HG03469 (cell line): ENCODE results near the gene BATF3.
"Not testable (repeated sequence)": the region's sequence is repeated elsewhere in the genome, so short reads cannot be mapped to it uniquely, and the experiment has no call there.

Source experiments
- ATAC-seq: cut with Tn5 transposase; IDR thresholded peaks from one replicate; pipeline ENCODE4 v1.9.1; 2021; ENCODE audit warnings: mild to moderate bottlenecking, moderate library complexity, moderate number of reproducible peaks; ENCODE audit not compliant: unreplicated experiment

Gene BATF3

DNA sequence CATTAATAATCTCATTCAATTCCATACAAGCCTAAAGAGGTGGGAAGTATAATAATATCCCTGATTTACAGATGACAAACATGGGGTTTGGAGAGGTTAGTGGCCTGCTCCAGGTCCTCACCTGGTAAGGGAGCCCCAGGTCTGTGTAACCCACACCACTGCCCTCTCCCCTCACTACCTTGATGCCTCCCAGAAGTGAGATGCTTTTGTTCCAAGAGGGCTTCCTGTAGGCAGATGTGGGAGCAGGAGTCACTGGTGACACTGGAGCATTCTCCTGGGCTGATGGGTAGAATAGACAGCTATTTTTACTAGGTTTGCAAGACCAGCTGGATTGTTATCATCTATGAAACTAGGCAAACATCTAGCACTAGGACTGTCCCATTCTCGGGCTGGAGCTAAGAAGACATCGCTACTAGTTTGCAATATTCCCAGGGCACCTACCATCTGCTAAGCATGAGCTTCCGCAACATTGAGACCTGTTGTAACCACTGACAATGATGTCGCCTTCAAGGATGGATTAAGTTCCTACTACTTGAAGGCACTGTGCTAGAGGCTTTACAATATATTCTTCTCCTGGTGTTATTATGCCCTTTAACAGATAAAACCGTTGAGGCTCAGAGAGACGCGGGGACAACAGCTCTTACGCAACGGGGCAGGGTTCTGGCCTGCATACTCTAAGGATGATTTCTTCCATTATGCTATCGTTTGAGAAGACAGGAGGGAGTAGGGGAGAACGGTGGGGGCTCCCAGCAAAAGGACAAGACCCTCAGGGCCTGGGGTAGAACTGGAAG is 35.0 kb downstream of the BATF3 start:
- no peak for ATAC-seq

DNA sequence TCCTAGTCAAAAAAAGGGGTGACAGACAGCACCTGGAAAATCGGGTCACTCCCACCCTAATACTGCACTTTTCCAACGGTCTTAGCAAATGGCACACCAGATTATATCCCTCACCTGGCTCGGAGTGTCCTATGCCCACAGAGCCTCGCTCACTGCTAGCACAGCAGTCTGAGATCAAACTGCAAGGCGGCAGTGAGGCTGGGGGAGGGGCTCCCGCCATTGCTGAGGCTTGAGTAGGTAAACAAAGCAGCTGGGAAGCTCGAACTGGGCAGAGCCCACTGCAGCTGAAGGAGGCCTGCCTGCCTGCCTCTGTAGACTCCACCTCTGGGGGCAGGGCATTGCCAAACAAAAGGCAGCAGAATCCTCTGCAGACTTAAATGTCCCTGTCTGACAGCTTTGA is 41.4 kb downstream of the BATF3 start:
- ATAC-seq, result not testable (repeated sequence)

DNA sequence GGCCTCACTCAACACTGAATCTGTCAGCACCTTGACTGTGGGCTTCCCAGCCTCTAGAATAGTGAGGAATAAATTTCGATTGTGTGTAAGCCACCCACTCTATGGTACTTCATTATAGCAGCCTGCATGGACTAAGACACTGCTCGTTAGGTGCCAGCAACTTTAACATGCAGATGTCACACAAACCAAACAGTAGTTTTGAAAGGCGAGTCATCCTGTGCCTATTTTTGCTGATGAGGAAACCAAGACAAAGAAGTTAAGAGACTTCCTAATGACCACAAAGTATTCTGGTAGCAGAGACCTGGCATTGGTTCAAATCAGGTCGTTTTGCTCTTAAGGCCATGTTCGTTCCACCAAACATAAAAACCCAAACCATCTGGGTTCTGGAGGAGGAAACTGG is 42.9 kb downstream of the BATF3 start:
- ATAC-seq, result no peak

DNA sequence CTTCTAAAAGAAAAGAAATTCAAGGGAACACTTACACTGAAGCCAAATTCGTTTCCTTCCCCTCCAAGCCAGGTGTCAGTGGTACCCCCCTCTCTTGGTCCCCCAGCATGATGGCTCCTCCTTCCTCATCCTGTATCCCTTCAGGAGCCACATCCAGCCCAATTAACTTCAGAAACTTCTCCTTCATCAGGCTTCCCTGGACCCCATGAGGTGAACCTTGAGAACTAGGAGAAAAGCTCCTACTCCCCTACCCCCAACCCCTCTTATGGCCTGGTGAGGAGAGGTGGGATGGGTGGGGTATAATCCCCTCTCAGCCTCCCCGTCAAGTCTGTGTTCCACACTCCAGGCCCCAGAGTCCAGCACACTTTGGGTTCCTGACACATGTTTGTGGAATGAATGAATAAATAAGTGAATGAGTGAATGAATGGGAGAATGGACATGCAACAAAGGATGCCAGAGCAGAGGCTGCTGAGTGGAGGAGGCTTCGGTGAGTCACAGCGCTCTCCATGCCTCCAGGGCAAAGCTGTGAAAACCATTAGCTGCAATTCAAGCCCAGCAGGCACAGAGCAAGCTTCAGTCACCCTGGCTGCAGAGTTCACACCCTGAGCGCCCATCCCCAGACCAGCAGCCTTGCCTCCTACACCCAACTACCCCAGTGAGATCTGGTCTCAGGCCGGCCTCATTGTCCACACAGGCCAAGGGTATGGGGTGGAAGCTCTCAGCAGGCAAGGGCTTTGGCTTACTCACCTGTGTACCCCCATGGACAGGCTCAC is 43.8 kb downstream of the BATF3 start:
- no peak for ATAC-seq

DNA sequence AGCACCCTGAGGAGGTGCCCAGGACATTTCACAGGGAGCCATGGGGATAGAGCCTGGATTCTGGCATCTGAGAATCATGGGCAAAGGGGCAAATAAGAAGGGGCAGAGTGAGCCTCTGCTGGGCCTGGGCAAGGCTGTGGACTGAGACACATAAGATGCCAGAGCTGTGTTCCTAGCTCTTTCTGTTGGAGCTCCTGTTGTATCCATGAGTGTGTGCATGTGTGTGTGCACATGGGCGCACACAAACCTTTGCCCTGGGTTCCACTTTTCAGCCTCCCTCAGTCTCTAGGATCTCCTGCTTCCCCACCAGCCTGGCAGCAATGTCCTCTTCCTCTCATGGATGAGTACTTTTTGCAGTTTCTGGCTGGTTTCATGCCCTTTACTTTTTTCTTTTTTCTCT is 47.0 kb downstream of the BATF3 start:
- no peak for ATAC-seq

DNA sequence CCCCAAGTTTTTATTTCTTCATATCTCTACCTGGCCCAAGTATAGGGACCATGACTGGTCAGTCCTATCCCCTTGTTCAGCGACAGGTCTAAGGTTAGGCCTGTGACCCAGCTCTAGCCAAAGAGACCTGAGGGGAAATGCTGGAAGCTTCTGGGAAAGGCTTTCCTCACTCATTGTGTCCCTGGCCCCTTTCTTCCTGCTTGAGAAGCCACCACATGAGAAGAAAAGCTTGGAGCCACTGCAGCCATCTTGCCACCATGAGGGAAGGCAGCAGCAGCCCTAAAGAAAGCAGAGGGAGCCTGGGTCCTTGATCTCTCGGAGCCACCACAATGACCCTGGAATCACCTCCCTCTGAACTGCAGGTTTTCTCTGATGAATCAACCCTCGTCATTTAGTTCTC is 47.7 kb downstream of the BATF3 start:
- ATAC-seq, result no peak

DNA sequence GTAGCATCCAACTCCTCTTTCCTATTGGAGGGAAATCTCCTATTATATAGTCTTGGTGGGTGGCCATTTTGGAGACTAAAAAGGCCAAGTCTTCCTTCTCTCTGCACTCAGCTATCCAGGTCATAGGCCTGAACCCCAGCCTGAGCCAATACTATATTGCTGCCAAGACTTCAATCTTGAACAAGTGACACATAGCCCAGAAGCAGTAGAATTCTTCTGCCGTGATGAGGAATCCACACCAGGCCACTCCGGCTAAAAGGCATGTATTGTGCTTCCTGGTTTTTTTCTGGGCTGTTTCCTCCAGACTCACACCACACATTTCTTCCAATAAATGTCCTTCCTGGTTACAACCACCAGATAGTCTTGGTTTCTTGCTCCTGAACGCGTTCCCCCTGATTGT is 48.1 kb downstream of the BATF3 start:
- no peak for ATAC-seq

DNA sequence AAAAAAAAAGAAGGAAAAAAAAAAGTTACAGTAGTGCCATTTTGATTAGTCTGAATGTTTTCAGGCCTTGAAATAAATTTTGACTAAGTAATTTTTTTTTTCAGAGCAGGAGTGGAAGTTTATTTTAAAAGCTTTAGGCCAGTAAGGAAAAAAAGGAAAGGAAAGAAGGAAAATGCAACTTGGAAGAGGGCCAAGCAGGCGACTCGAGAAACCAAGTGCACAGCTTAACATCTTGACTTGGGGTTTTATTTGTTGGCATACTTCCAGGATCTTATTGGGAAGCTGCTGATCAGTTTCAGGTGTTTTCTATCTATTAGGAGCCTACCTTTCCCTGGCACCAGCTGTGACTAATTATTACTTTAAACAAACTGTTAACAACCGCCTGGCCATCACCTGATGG is 49.4 kb downstream of the BATF3 start:
- ATAC-seq, result no peak

DNA sequence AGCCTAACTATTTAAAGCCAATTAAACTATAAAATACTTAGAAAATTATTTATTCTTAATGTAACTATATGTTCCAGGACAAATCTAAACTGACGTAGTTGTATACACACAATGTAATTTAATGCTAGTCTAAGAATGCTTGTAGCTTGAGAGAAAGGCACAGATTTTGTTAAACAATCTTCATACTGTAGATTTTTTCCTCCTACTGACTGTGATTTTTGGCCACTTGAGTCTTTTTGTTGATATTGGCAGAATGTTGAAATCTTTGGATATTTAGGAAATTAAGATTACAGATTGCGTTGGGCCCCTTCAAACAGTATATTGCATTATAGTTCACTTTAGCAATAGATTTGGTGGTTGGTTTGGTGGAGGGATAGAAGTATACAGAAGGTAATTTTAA is 50.6 kb downstream of the BATF3 start:
- ATAC-seq, result no peak

DNA sequence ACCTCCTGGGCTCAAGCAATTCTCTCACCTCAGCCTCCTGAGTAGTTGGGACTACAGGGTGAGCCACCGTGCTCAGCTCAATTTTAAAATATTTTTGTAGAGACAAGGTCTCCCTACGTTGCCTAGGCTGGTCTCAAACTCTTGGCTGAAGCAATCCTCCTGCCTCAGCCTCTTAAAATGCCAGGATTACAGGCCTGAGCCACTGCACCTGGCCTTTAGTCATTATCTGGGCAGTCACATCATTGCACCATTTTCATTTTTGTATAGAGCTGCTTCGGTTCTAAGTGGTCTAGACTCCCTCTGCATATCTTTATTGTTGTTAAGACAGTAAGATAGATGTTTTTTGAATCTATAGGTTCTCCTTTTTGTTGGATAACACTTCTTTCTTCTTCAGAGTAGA is 51.2 kb downstream of the BATF3 start:
- no peak for ATAC-seq

DNA sequence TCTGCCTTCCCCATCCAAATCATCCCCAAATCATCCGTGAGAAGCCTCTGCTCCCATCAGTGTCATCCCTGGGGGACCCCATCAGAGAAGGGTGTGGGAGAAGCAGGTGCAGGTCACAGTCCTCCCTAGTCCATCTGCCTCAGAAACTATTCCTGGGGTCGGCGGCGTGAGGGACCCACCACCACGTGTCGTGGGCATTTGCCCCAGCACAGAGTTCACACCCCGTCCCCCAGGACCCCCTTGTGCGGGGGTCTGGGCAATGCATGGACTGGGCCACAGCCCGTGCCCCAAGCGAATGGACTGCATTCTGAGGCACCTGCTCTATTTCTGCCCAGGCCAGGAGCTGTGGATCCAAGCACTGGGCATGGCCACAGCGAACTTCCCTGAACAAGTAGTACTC is 52.6 kb downstream of the BATF3 start:
- no peak for ATAC-seq

DNA sequence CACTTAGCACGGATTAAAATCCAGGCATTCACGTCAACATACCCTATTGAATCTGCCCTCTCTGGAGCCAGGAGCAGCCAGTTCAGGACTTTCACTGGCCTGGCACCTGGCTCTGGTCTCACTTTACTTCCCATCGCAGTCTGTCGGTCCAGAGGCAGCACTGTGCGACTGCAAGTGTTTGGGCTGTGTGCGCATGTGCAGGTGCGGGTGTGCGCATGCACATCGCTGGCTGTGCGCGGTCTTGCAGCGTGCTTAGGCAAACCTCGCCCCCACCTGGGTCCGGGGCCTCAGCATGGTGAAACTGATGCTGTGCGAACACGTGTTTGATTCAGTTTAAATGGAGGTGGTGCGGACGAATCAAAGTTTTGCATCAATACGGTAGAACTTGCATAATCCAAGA is 53.1 kb downstream of the BATF3 start:
- no peak for ATAC-seq

DNA sequence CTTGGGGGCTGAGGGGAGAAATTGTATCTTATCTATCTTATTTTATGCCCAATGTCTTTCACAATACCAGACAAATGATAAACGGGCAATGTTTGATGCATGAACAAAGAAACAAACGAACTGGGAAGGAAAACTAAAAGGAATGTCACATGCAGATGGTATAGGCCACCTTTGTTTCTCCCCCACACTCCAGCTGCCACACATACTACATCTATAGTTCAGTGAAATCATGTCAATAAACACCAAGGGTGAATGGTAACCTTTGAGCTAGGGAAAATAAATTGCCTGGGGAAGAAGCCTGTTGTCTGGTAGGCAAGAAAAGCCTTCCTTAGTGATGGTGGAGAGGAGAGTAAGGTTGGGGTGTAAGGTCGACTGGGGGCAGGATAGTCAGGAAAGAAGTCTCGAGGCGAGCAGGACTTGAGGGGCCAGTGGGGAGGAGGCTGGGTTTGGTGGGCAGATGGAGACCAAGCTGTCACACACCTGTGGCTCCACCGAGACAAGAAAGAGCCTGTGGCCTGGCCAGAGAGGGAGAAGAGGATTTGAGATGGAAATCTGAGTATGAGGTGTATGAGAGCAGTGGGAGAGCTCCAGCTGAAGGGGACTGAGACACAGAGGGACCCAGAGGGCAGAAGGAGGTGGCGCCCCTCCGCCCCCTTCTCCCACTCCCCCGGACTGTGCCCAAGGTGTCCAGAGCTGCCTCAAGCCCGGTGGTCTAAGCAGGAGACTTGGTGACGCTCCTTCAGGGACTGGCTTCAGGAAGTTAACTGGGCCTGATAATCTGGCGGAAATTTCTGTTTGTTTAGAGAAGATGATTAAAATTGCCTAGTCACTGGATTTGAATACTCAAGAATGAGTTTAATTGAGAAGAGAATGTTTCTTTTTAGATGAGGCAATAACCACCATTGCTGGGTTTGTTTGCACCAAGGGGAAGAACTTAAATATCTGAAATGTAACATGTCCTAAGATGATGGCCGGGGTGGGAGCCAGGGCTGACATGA is 53.8 kb downstream of the BATF3 start:
- ATAC-seq, result no peak

DNA sequence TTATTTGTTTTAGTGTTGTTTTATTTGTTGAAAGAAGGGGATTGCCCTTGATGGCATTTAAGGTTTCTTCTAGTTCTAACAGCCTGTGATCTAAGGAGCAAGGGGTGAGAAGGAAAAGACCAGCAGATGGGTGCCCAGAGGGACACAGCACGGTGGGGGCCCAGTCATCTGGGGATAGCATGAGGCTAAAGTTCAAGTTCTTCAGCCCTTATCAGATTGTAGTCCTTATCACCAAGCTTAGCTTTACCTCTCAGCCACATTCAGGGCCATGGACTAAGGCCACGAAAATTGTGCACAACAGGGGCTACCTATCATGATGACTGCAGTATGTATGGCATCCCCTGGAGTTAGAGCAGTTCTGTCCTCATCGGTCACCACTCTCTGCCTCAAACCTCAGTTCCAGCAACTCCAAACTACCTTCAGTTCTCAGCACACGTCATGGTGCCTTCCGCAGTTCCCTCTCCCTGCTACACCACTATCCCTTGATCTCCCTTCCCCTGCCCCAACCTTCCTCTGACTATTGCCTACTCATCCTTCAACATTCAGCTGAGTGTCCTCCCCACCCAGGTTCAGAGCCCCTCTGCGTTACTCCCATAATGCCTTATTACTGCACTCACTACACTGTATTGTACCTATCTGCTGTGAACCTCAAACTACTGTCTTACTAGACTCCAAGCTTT is 54.6 kb downstream of the BATF3 start:
- no peak for ATAC-seq

DNA sequence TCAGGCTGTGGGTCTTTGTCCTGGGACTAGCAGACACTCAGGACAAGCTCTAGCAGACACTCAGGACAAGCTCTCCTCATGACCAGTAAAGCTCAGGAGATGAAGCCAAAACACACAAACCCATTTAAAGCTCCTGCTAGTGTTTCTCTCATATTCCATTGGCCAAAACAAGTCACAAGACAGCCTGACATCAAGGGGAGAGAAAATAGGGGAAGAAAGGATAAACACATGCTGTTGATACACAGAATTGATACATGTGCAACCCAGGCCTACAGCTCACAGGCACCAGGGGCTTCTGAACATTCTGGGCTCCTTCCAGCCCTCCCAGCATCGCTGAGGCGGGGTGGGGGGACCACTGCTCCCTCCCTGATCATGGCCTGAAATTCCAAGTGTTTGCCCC is 55.8 kb downstream of the BATF3 start:
- no peak for ATAC-seq

DNA sequence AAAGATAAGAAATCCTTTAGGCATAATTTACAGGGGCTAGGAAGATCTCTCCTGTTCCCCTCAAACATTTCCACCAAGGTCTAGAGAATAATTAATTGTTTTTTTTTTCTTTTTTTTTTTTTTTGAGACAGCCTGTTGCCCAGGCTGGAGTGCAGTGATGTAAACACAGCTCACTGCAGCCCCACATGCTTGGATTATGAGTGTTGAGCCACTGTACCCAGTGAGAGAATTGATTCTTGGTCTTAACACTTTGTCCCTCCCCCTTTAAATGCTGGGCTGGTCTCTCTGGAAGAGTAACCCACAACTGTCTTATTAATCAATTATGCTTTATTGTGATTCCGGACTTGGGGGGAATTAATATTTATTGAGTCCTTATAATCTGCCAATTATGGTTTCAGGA is 57.7 kb downstream of the BATF3 start:
- no peak for ATAC-seq

DNA sequence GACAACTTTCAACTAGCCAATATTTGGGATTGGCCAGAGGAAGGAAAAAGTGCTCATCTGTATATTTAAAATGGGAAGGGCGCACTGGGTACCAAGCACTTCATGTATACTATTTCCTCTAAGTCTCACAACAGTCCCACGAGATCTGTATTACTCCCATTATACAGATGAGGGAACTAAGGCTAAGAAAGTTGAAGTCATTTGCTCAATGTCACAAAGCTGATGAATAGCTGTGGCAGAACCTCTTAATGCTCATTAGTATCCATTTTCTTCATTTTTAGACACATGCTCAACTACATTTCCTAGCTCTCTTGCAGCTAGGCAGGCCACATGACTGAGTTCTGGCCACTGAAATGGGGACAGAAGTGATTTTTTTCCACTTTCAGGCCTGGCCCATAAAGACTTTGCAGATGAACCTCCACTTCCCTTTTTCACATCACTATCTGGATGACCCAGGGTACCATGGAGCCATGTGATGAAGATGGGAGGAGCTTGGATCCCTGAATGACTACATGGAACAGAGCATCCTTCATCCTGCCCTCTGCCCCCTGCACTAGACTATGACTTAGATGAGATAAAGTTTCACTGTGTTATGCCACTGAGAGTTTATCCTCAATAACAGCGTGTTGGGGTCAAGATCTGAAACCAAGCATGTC is 59.3 kb downstream of the BATF3 start:
- no peak for ATAC-seq

DNA sequence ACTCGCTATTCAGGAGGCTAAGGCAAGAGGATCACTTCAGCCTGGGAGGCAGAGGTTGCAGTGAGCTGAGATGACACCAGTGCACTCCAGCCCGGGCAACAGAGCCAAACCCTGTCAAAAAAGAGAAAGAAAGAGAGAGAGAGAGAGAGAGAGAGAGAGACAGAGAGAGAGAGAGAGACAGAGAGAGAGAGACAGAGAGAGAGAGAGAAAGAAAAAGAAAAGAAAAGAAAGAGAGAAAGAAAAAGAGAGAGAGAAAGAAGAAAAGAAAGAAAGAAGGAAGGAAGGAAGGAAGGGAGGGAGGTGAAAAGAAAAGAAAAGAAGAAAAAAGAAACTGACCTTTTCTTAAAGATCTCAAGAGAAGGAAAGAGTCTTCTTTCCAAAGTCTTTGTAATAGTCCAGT is 60.1 kb downstream of the BATF3 start:
- ATAC-seq, result not testable (repeated sequence)

DNA sequence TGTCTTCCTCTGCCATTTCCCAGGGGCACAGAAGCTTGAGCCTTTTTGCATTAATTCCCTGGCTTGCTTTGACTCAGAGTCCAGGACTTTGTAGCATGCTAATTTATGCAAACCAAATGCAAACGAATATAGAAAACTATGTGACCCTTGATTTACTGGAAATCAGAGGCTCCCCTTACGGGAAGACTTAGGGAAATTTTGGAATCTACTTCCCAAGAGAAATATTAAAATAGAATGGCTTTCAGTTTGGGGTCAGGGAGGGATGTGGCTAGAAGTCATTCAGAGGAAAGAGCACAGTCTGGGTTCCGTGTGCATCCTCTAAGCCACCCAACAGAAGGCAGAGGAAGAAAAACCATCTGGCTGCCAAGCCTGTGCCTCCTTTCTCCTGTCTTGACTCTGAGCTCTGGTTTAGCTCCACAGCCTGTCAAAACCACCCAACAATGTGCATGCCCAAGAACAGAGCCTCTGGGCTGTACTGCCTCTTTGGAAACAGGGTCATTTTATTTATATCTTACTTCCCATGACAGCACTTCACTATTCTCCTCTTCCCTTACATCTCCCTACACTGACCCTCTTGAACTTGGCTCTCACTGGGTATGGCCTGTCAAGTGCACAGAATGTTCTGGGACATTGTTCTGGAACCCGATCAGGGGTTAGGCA is 61.0 kb downstream of the BATF3 start:
- ATAC-seq, result no peak

DNA sequence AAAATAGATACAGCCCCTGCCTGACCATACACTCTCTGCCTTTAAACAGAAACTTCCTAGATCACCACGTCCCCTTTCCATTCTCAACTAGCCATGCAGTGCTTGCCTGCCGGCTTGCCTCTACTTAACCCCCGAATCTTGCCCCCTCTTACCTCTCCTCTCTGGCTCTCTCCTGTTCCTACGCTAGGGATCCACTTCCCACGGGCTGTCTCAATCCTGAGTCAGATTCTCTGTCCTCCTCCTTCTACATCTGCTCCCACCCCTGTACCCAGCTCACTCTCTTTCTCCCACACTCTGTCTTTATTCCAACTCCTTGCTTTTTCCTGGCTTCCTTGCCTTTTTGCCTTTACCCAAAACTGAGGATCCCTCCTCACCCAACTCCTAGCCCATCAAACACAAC is 61.7 kb downstream of the BATF3 start:
- no peak for ATAC-seq
